ENCODE measurements around the gene SOHLH2.

DNA sequence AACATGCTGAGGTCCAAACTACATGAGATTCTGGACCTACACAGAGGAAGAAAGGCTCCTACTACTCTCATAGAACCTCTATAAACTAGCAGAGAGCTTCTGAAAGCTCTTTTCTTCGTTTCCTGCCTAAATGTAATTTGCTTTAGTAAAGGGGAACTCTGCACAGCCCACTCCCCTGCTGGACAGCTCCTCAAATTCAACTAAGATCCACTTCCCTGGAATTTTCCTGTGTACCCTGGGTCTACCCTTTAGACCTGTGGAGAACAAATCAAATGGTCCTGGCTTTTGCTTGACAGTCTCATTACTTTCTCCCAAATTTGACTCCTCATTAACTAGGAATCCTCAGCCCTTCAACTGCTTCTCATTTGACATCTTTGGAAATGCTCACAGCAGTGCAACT, 79.7 kb downstream of the SOHLH2 start:
- no peak for TF ChIP-seq SMC3 (IDR thresholded peaks at IDR 0.05; ENCODE audit: low read depth, low read length)
- TF ChIP-seq, protein P1, sequence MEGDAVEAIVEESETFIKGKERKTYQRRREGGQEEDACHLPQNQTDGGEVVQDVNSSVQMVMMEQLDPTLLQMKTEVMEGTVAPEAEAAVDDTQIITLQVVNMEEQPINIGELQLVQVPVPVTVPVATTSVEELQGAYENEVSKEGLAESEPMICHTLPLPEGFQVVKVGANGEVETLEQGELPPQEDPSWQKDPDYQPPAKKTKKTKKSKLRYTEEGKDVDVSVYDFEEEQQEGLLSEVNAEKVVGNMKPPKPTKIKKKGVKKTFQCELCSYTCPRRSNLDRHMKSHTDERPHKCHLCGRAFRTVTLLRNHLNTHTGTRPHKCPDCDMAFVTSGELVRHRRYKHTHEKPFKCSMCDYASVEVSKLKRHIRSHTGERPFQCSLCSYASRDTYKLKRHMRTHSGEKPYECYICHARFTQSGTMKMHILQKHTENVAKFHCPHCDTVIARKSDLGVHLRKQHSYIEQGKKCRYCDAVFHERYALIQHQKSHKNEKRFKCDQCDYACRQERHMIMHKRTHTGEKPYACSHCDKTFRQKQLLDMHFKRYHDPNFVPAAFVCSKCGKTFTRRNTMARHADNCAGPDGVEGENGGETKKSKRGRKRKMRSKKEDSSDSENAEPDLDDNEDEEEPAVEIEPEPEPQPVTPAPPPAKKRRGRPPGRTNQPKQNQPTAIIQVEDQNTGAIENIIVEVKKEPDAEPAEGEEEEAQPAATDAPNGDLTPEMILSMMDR (IDR thresholded peaks at IDR 0.05), result no peak

Data from SK-N-SH (cell line).